Thyroid gland (tissue), 4 donors: Measurements from ENCODE around the gene GRIK4.

ENCODE experiments used
- POLR2A ChIP-seq, 2 donors: fragments of 450-650 bp; IDR thresholded peaks; one replicate each; pipeline ENCODE4 v1.6.1; 2017; ENCODE audit warnings: antibody characterized with exemption in 2 of 2, mild to moderate bottlenecking in 2 of 2, moderate library complexity in 1 of 2
- TF ChIP-seq, protein P1 (sequence below), 6 experiments: fragments of 200-600 bp in 3 of 6; fragments of 450-650 bp in 3 of 6; sonication (generic) in 3 of 6; IDR thresholded peaks; one replicate each; pipeline ENCODE4 v1.5.1; 2016 to 2019; ENCODE audit warnings: antibody characterized with exemption in 6 of 6, mild to moderate bottlenecking in 2 of 6, inconsistent platforms in 1 of 6, moderate library complexity in 1 of 6

DNA sequence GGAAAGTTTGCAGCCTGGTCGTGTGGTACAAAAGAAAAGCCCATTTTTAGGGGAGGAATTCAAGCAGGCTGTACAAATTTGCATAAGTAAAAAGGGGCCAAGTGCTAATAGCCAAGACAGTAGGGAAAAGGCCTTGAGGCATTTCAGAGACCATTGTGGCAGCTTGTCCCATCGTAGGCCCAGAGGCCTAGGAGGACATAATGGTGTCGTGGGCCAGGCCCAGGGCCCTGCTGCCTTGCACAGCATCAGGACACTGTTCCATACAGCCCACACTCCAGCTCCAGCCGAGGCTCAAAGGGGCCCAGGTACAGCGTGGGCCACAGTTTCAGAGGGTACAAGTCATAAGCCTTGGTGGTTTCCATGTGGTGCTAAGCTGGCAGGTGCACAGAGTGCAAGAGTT is 106.9 kb downstream of the GRIK4 start:
- no peak for TF ChIP-seq POLR2A (IDR thresholded peaks at IDR 0.05)
- TF ChIP-seq, protein P1, sequence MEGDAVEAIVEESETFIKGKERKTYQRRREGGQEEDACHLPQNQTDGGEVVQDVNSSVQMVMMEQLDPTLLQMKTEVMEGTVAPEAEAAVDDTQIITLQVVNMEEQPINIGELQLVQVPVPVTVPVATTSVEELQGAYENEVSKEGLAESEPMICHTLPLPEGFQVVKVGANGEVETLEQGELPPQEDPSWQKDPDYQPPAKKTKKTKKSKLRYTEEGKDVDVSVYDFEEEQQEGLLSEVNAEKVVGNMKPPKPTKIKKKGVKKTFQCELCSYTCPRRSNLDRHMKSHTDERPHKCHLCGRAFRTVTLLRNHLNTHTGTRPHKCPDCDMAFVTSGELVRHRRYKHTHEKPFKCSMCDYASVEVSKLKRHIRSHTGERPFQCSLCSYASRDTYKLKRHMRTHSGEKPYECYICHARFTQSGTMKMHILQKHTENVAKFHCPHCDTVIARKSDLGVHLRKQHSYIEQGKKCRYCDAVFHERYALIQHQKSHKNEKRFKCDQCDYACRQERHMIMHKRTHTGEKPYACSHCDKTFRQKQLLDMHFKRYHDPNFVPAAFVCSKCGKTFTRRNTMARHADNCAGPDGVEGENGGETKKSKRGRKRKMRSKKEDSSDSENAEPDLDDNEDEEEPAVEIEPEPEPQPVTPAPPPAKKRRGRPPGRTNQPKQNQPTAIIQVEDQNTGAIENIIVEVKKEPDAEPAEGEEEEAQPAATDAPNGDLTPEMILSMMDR (IDR thresholded peaks at IDR 0.05): no peak
